Calu3 (cell line): ENCODE data around the gene CHAT. TPM values are rescaled to one million over a fixed set of nuclear protein-coding genes. Genes with fewer than 3 reads are reported as not detected.

Experiments
- BruUV-seq: library from RNA; stranded (reverse); fragments of 400-500 nt; replicated peaks from 2 replicates; lab custom pipeline; 2021; lab: Mats Ljungman, UMichigan
- CTCF ChIA-PET: fragments of 300-600 bp; sonication (Branson Sonifier 250); formaldehyde crosslinking; loops from one replicate; lab custom pipeline; 2022; ENCODE audit warnings: antibody characterized with exemption; lab: Charles Lee
- DNase-seq: peaks from one replicate; pipeline ENCODE4 v3.0.0; 2022
- H3K27ac Mint-ChIP-seq: one replicate; pipeline ENCODE4 v1.8.0; 2022; ENCODE audit warnings: mixed read lengths; ENCODE audit not compliant: unreplicated experiment
- H3K27me3 Mint-ChIP-seq: one replicate; pipeline ENCODE4 v1.8.0; 2022; ENCODE audit warnings: mixed read lengths; ENCODE audit not compliant: unreplicated experiment
- H3K36me3 Mint-ChIP-seq: one replicate; pipeline ENCODE4 v1.8.0; 2022; ENCODE audit warnings: mild to moderate bottlenecking, moderate library complexity, mixed read lengths; ENCODE audit not compliant: insufficient read depth, unreplicated experiment
- H3K4me1 Mint-ChIP-seq: one replicate; pipeline ENCODE4 v1.8.0; 2022; ENCODE audit warnings: mild to moderate bottlenecking, low read depth, mixed read lengths; ENCODE audit not compliant: unreplicated experiment
- H3K4me3 Mint-ChIP-seq: one replicate; pipeline ENCODE4 v1.8.0; 2022; ENCODE audit warnings: mild to moderate bottlenecking, low read depth, moderate library complexity, mixed read lengths; ENCODE audit not compliant: unreplicated experiment
- H3K9me3 Mint-ChIP-seq: one replicate; pipeline ENCODE4 v1.8.0; 2022; ENCODE audit warnings: low read depth, mixed read lengths; ENCODE audit not compliant: unreplicated experiment
- intact Hi-C: fragments of 100-400 bp; cut with micrococcal nuclease; formaldehyde crosslinking; loops from one replicate; pipeline ENCODE4 v1.10.0; 2022; ENCODE audit not compliant: unreplicated experiment
- total RNA-seq: library from RNA; stranded (reverse); gene quantifications from 2 replicates; pipeline ENCODE4 v1.2.3, GENCODE V29; 2022
- TF ChIP-seq, protein P1 (sequence below): fragments of 200-600 bp; IDR thresholded peaks from one replicate; pipeline ENCODE4 v1.8.0; 2022; ENCODE audit warnings: antibody characterized with exemption; ENCODE audit not compliant: unreplicated experiment

The CHAT gene
- total RNA-seq, 1 experiment from 2014 or later = not detected

DNA sequence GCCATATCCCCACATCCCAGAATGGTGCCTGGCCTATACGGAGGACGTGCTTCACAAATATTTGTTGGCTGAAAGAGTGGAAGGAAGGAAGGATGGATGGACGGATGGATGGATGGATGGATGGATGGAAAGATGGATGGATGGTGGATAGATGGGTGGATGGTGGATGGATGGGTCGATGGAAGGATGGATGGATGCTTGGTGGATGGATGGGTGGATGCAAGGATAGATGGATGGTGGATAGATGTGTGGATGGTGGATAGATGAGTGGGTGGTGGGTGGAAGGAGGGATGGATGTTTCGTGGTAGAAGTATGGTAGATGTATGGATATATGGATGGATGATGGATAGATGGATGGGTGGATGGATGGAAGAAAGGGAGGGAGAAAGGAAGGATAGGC is 10.8 kb downstream of the CHAT start:
- Mint-ChIP-seq H3K4me3 (no peak overlapping the region), H3K9me3 (no peaks in the 10 kb centered on the region), H3K4me1 (no peaks in the 10 kb centered on the region), H3K27me3 (peaks cover 55% of the 10 kb centered on the region), H3K27ac (no peak overlapping the region), H3K36me3 (no peaks in the 10 kb centered on the region)
- CTCF ChIA-PET = no interaction called here
- BruUV-seq = no TSS peak
- intact Hi-C loops = no loop called here
- TF ChIP-seq, protein P1, sequence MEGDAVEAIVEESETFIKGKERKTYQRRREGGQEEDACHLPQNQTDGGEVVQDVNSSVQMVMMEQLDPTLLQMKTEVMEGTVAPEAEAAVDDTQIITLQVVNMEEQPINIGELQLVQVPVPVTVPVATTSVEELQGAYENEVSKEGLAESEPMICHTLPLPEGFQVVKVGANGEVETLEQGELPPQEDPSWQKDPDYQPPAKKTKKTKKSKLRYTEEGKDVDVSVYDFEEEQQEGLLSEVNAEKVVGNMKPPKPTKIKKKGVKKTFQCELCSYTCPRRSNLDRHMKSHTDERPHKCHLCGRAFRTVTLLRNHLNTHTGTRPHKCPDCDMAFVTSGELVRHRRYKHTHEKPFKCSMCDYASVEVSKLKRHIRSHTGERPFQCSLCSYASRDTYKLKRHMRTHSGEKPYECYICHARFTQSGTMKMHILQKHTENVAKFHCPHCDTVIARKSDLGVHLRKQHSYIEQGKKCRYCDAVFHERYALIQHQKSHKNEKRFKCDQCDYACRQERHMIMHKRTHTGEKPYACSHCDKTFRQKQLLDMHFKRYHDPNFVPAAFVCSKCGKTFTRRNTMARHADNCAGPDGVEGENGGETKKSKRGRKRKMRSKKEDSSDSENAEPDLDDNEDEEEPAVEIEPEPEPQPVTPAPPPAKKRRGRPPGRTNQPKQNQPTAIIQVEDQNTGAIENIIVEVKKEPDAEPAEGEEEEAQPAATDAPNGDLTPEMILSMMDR = no peak
- DNase-seq = no peak

DNA sequence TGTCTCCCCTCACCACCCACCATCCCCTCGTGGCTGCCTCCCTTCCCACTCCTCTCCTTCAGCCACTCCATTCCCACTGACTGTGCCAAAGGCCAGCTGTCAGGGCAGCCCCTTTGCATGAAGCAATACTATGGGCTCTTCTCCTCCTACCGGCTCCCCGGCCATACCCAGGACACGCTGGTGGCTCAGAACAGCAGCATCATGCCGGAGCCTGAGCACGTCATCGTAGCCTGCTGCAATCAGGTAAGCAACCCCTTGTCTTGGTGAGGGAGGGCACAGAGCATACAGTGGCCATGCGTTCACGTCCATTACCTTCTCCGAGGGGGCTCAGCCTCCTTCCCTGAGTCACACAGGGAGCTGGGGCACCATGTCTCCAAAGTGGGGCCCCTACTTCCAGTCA is 11.6 kb downstream of the CHAT start:
- BruUV-seq = no TSS peak
- H3K4me1 Mint-ChIP-seq = no peaks in the 10 kb centered on the region
- no peaks in the 10 kb centered on the region for H3K36me3 Mint-ChIP-seq
- CTCF ChIA-PET = no interaction called here
- no peak overlapping the region for H3K27ac Mint-ChIP-seq
- H3K27me3 Mint-ChIP-seq = peaks cover 47% of the 10 kb centered on the region
- H3K4me3 Mint-ChIP-seq = no peak overlapping the region
- intact Hi-C loops = no loop called here
- no peaks in the 10 kb centered on the region for H3K9me3 Mint-ChIP-seq
- no peak for DNase-seq
- TF ChIP-seq, protein P1 = no peak

DNA sequence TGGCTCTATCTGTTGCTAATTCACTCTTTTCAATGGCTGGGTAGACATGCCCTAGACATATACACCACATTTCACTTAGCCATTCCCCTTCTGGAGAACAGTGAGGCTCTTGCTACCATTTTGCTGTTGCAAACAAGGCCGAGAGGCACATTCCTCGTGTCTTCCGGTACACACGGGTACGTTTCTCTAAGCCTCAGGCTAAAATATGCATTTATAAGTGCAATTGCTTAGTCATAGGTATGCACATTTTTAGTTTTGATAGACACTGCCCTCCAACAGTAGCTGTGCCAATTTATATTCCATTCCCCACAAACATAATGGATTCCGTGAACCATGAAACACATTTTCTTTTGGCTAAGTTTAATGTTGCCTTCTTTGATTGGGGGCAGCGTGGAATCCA is 13.2 kb downstream of the CHAT start:
- peaks cover 34% of the 10 kb centered on the region for H3K27me3 Mint-ChIP-seq
- CTCF ChIA-PET = no interaction called here
- BruUV-seq = no TSS peak
- no peak for DNase-seq
- H3K36me3 Mint-ChIP-seq = no peaks in the 10 kb centered on the region
- TF ChIP-seq, protein P1 = no peak
- no peaks in the 10 kb centered on the region for H3K4me1 Mint-ChIP-seq
- H3K27ac Mint-ChIP-seq = no peak overlapping the region
- no peaks in the 10 kb centered on the region for H3K9me3 Mint-ChIP-seq
- no peak overlapping the region for H3K4me3 Mint-ChIP-seq
- intact Hi-C loops = no loop called here

DNA sequence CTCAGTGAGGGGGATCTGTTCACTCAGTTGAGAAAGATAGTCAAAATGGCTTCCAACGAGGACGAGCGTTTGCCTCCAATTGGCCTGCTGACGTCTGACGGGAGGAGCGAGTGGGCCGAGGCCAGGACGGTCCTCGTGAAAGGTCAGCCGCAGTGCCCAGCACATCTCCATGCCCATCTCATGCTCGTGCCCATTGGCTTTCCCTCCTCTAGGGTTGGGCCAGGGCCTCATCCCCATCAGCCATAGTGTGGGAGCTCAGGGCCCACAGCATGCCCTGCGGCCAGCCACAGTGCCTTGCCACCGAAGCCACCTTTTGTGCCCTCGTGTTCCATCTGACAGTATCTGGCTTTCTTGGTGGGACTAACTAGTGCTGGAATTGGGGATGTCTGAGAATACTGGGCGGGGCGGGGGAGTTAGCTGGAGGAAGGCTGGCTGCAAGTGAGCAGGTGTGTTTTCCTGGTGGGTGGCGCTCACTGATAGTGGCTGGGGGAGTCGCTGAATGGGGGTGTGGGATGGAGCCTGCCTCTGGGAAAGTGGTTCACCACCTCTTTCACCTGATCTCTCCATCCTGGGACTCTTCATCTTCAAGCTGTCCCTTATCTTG is 13.9 kb downstream of the CHAT start:
- TF ChIP-seq, protein P1 = no peak
- intact Hi-C loops = no loop called here
- Mint-ChIP-seq H3K4me1 (no peaks in the 10 kb centered on the region), H3K27ac (no peak overlapping the region), H3K9me3 (no peaks in the 10 kb centered on the region), H3K36me3 (no peaks in the 10 kb centered on the region), H3K27me3 (peaks cover 27% of the 10 kb centered on the region), H3K4me3 (no peak overlapping the region)
- CTCF ChIA-PET = no interaction called here
- no TSS peak for BruUV-seq
- no peak for DNase-seq
